Measurements from ENCODE around the gene RELN. TPM values are rescaled to one million over a fixed set of nuclear protein-coding genes. Genes with fewer than 3 reads are reported as not detected.

RELN gene
- total RNA-seq, 1 donor from 2014 or later: 0.11 TPM

DNA sequence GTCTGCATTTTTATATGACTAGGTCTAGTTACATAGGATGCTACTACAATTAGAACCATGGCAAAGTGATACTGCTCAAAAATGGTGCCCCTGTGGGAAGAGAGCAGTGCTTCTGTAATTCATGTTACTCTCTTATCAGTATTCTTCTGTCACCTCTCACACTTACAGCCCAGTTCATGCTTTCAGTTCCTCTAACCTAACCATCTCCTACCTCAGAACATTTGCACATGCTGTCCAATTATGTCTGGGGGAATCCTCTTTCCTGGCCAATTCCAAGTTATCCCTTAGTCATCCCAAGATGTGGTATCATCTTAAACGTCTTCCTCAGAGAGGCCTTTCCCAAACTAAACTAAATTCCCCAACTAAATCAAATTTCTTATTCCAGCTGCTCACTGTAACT, 190.2 kb downstream of the RELN start:
- H3K4me3 ChIP-seq: no peak overlapping the region
- no peaks in the 10 kb centered on the region for H3K27me3 ChIP-seq
- TF ChIP-seq, protein P1, sequence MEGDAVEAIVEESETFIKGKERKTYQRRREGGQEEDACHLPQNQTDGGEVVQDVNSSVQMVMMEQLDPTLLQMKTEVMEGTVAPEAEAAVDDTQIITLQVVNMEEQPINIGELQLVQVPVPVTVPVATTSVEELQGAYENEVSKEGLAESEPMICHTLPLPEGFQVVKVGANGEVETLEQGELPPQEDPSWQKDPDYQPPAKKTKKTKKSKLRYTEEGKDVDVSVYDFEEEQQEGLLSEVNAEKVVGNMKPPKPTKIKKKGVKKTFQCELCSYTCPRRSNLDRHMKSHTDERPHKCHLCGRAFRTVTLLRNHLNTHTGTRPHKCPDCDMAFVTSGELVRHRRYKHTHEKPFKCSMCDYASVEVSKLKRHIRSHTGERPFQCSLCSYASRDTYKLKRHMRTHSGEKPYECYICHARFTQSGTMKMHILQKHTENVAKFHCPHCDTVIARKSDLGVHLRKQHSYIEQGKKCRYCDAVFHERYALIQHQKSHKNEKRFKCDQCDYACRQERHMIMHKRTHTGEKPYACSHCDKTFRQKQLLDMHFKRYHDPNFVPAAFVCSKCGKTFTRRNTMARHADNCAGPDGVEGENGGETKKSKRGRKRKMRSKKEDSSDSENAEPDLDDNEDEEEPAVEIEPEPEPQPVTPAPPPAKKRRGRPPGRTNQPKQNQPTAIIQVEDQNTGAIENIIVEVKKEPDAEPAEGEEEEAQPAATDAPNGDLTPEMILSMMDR (IDR thresholded peaks at IDR 0.05): no peak
- no peaks in the 10 kb centered on the region for H3K36me3 ChIP-seq
- no peak overlapping the region for H3K27ac ChIP-seq
- no peak for DNase-seq (ENCODE audit: low spot score in 2 of 2)
- H3K9me3 ChIP-seq: no peaks in the 10 kb centered on the region
- no peaks in the 10 kb centered on the region for H3K4me1 ChIP-seq
- intact Hi-C loops (cut with DNase I): no loop called here

DNA sequence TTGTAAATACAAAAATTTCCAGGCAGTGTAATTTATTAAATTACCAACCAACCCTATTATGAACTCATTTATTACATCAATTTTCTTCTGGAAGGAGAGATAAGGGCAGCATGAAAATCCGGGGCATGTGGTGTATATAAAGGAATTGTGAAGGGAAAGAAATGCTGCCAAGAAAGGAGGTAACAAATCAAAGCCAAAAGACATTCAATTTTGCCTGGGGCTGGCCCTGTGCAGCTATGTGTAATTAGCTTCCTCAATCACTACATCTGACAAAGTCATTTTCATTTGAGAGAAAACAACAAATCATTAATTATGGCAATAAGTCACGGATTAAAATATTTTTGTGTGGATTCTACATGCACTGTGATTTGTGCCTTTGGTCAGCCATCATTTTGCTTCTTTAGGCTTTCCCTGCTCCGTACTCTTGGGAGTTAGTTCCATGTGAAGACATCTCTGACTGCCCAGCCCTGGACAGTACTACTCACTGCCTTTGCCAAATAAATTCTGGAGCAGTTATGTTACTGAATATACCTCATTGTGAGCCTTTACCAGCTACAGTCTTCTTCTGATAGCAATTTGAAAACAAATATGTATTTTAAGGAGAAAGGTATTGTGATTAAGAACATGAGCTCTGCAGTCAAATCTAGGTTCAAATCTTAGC, 191.7 kb downstream of the RELN start:
- Histone ChIP-seq H3K9me3 (no peaks in the 10 kb centered on the region), H3K36me3 (no peaks in the 10 kb centered on the region), H3K27me3 (no peaks in the 10 kb centered on the region), H3K4me1 (no peaks in the 10 kb centered on the region), H3K27ac (no peak overlapping the region), H3K4me3 (no peak overlapping the region)
- TF ChIP-seq, protein P1 (IDR thresholded peaks at IDR 0.05): no peak
- no peak for DNase-seq (ENCODE audit: low spot score in 2 of 2)
- intact Hi-C loops (cut with DNase I): no loop called here

GRCh38 chr7:103796327-103796962, 193.0 kb downstream of the RELN start:
- Histone ChIP-seq H3K36me3 (no peaks in the 10 kb centered on the region), H3K9me3 (no peaks in the 10 kb centered on the region), H3K4me1 (no peaks in the 10 kb centered on the region), H3K27me3 (no peaks in the 10 kb centered on the region), H3K27ac (no peak overlapping the region), H3K4me3 (no peak overlapping the region)
- DNase-seq (ENCODE audit: low spot score in 2 of 2): no peak
- intact Hi-C loops (cut with DNase I): no loop called here
- TF ChIP-seq, protein P1 (IDR thresholded peaks at IDR 0.05): no peak

- intact Hi-C loops (cut with DNase I): no loop called here
- TF ChIP-seq, protein P1 (IDR thresholded peaks at IDR 0.05): no peak
- H3K9me3 ChIP-seq: no peaks in the 10 kb centered on the region
- H3K36me3 ChIP-seq: no peaks in the 10 kb centered on the region
- no peak overlapping the region for H3K4me3 ChIP-seq
- no peaks in the 10 kb centered on the region for H3K27me3 ChIP-seq
- DNase-seq (ENCODE audit: low spot score in 2 of 2): no peak
- H3K27ac ChIP-seq: no peak overlapping the region
- H3K4me1 ChIP-seq: no peaks in the 10 kb centered on the region
These were observed 193.7 kb downstream of the RELN start for GRCh38 chr7:103795787-103796186.

GRCh38 chr7:103795107-103795506, 194.4 kb downstream of the RELN start:
- Histone ChIP-seq H3K4me1 (no peaks in the 10 kb centered on the region), H3K4me3 (no peak overlapping the region), H3K9me3 (no peaks in the 10 kb centered on the region), H3K27me3 (no peaks in the 10 kb centered on the region), H3K27ac (no peak overlapping the region), H3K36me3 (no peaks in the 10 kb centered on the region)
- intact Hi-C loops (cut with DNase I): no loop called here
- TF ChIP-seq, protein P1 (IDR thresholded peaks at IDR 0.05): no peak
- no peak for DNase-seq (ENCODE audit: low spot score in 2 of 2)
